ENCODE data around the gene COL23A1.

- no peak for TF ChIP-seq EZH2 (optimal IDR thresholded peaks at IDR 0.05; ENCODE audit: low read depth, low read length)
- no peak for TF ChIP-seq CTCF (IDR thresholded peaks at IDR 0.05; ENCODE audit: low read length)
- TF ChIP-seq EZH2phosphoT487 (IDR thresholded peaks at IDR 0.05; ENCODE audit: low read length) = no peak
These were observed 209.0 kb downstream of the COL23A1 start for GRCh38 chr5:178381206-178381605.

Measured in MM.1S (cell line).